Aorta (tissue), 5 donors: ENCODE measurements around the gene WDR20. TPM values are rescaled to one million over a fixed set of nuclear protein-coding genes. Genes with fewer than 3 reads are reported as not detected.

Experiments used
- ATAC-seq: fragments of 200-7000 bp; cut with Tn5 transposase; one replicate; pipeline ENCODE4 v1.9.1; 2022; ENCODE audit warnings: moderate library complexity; ENCODE audit not compliant: low FRiP score
- DNase-seq, 2 donors: peaks; one replicate each; pipeline ENCODE4 v3.0.0-alpha.2; 2020
- H3K27ac ChIP-seq, 2 donors: one replicate each; pipeline ENCODE4 v1.5.1; 2013; ENCODE audit warnings: low read length in 2 of 2, mild to moderate bottlenecking in 2 of 2, moderate library complexity in 2 of 2, control low read depth in 1 of 2, inconsistent platforms in 1 of 2, low read depth in 1 of 2
- H3K27me3 ChIP-seq, 2 donors: one replicate each; pipeline ENCODE4 v1.6.1; 2013; ENCODE audit warnings: control low read depth in 1 of 2, low read length in 1 of 2, mild to moderate bottlenecking in 1 of 2, moderate library complexity in 1 of 2; ENCODE audit not compliant: insufficient read depth in 2 of 2, control insufficient read depth in 1 of 2
- H3K36me3 ChIP-seq, 2 donors: one replicate each; pipeline ENCODE4 v1.6.1; 2013; ENCODE audit warnings: control low read depth in 1 of 2, low read length in 1 of 2, mild to moderate bottlenecking in 1 of 2; ENCODE audit not compliant: insufficient read depth in 2 of 2, control insufficient read depth in 1 of 2
- H3K4me1 ChIP-seq, 2 donors: one replicate each; pipeline ENCODE4 v1.6.1; 2013; ENCODE audit warnings: low read length in 2 of 2, control low read depth in 1 of 2, mild to moderate bottlenecking in 1 of 2, moderate library complexity in 1 of 2; ENCODE audit not compliant: insufficient read depth in 2 of 2, control insufficient read depth in 1 of 2
- H3K4me3 ChIP-seq, 2 donors: one replicate each; pipeline ENCODE4 v1.5.1; 2013; ENCODE audit warnings: low read length in 2 of 2, control low read depth in 1 of 2, mild to moderate bottlenecking in 1 of 2
- H3K9me3 ChIP-seq: one replicate; pipeline ENCODE4 v1.6.1; 2013; ENCODE audit warnings: mild to moderate bottlenecking, low read length; ENCODE audit not compliant: control insufficient read depth
- WGBS, 2 donors: extraction: QIAGEN DNeasy Blood & Tissue Kit; methylation state at CpG; one replicate each; pipeline ENCODE4 v1.1.7; 2013; 5-methylcytosine and 5-hydroxymethylcytosine counted together
- intact Hi-C, 2 donors: fragments of 100-400 bp; cut with DNase I; formaldehyde crosslinking; loops; one replicate each; pipeline versions ENCODE4 v1.14.2 to v1.15.0; 2022
- polyA plus RNA-seq, 2 donors: library from polyadenylated mRNA; stranded (reverse); fragments of 200-250 nt; gene quantifications; one replicate each; pipeline ENCODE4 v1.2.3, GENCODE V29; 2013
- total RNA-seq, 2 donors: library from RNA; stranded (reverse); fragmentation: NEBNext Ultra II Directional; extraction: Animal tissue kit (Norgen Biotek cat#: 25700); gene quantifications; one replicate each; pipeline ENCODE4 v1.2.1, GENCODE V29; 2021
- donor health status: healthy with polysubstance abuse.
- donor health status: Bipolar disorder and iron deficiency.
- donor health status: DM: no; HTN: no; CAD: no.
- donor health status: DM: no; HTN: no; CAD: no.
- donor health status: DM: yes; HTN: yes; CAD: no.

Gene WDR20
- total and polyA plus RNA-seq, 4 donors, result 6.6 to 35.0 (median 21.3) TPM

DNA sequence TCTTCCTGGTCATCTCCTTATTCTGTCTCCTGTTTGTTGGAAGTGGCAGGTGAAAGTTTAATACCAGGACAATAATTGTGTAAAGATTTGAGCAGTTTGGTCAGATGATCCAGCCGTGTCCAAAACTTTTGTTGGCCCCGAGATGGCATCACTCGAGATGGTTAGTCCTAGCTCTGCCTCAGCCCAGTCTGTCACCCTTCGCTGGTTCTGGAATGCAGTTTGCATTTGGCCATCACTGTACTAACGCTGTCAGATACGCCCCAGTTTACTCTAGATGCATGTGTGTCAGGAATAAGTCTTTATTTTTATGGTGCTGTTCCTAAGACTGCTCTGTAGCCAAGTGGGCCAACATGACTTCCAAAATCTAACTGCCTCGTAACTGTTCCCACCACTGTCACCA, 85.7 kb downstream of the WDR20 start:
- Histone ChIP-seq H3K9me3 (no peaks in the 10 kb centered on the region), H3K36me3 (no peaks in the 10 kb centered on the region), H3K27ac (no peak overlapping the region), H3K4me1 (no peaks in the 10 kb centered on the region), H3K27me3 (no peaks in the 10 kb centered on the region), H3K4me3 (no peak overlapping the region)
- ATAC-seq (no peak), DNase-seq (peak in 1 of 2 donors; percentile 17)
- intact Hi-C loops, result no loop called here
- WGBS, 2 donors, result 92 to 95% methylated on average over 7 of the region's 7 CpGs

DNA sequence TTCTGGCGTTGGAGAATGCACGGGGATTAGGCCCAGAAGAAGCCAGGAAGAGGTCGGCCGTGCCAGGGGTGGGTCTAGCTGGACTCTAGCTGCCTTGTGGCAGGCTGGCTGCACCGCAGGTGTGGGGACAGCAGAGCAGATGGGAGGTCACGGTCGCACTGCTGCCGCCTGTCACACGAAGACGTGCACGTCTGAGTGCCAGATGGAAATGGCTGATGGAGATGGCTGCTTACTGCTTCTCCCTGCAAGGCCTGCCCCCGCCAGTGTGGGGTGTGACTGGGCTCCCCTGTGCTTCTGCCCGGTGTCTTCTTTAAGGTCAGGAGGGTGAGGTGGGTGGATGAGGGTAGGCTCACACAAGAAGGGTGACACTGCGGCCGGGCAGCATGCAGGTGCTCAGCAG, 86.2 kb downstream of the WDR20 start:
- Histone ChIP-seq H3K36me3 (no peaks in the 10 kb centered on the region), H3K4me1 (no peaks in the 10 kb centered on the region), H3K27me3 (no peaks in the 10 kb centered on the region), H3K27ac (no peak overlapping the region), H3K9me3 (no peaks in the 10 kb centered on the region), H3K4me3 (no peak overlapping the region)
- 82 to 86% methylated on average over 15 of the region's 15 CpGs for WGBS, 2 donors
- DNase-seq (peak in 1 of 2 donors; percentile 65), ATAC-seq (no peak)
- intact Hi-C loops, result no loop called here

DNA sequence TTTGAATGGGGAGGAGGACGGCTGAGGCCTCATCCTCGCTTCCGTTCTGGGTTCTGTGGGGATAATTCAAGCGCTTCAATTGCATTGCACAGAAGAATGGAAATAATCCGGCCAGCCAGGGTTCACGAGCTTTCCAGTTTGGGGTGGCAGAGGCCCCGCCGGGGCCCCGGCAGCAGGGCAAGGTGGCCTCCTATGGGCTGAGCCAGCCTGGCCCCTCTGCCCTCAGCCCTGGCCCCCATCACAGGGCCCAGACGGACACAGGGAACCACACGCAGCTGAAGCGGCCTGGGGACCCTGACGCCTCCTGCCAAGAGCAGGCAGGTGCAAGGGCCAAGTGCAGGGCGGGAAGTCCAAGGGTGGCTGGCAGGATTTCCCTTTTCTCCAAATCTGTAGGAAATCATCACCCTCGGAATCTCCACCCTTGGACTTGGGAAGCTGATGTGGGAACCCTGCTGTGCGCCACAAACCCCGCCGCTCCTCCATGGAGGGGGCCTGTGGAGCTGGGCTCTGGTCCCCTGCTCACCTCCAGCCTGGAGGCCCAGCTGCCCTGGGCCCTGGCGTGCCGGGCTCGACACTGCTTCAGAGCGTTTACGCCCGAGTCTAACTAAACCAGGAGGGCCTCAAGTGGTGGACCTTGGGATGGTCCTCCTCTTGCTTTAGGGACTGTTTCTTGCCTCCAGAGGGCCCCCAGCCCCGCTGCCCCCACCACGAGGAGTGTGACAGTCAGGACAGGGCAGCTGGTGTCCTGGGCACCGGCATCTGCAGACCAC, 86.8 kb downstream of the WDR20 start:
- Histone ChIP-seq H3K4me3 (no peak overlapping the region), H3K36me3 (no peaks in the 10 kb centered on the region), H3K27me3 (no peaks in the 10 kb centered on the region), H3K4me1 (no peaks in the 10 kb centered on the region), H3K27ac (no peak overlapping the region), H3K9me3 (no peaks in the 10 kb centered on the region)
- 82% methylated on average over 27 of the region's 27 CpGs for WGBS, 2 donors
- DNase-seq (peak in 1 of 2 donors; percentile 71), ATAC-seq (no peak)
- intact Hi-C loops, result no loop called here

DNA sequence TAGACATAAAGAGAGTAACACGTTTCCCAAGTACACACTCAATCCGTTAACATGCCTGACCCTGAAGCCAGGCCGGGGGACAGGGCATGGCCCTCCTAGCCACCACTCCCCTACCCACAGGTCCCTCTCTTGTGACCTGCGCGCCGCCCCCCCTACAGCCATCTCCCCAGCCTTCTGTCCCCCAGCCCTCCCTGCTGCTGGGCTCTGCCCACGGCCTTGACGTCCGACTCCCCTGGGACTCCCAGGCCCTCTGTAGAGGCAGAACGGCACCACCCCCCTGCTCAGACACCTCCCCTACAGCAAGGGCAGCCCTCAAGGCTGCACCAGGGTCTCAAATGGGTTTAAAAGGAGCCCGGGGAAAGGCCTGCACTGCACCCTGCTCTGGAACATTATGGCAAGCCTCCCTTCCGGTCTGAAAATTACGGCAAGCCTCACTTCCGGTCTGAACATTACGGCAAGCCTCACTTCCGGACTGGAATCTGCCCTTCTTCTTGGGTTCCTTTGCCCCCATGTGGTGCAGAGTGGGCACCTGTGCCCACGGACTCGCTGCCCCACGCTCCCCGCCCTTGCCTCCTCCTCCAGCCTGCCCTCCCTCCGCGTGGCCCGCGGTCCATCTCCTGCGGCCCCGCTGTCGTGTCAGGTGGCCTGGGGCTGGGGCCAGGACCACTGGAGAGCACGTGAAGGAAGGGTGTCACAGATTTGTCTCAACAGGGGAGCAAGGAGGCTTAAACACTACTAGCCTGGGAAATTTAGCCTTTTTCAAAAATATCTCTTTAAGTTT, 87.7 kb downstream of the WDR20 start:
- 67 to 69% methylated on average over 27 to 28 of the region's 28 CpGs for WGBS, 2 donors
- Histone ChIP-seq H3K4me3 (no peak overlapping the region), H3K27ac (no peak overlapping the region), H3K27me3 (no peaks in the 10 kb centered on the region), H3K4me1 (no peaks in the 10 kb centered on the region), H3K36me3 (no peaks in the 10 kb centered on the region), H3K9me3 (no peaks in the 10 kb centered on the region)
- intact Hi-C loops, result no loop called here
- DNase-seq (peak in 1 of 2 donors; percentile 74), ATAC-seq (no peak)

DNA sequence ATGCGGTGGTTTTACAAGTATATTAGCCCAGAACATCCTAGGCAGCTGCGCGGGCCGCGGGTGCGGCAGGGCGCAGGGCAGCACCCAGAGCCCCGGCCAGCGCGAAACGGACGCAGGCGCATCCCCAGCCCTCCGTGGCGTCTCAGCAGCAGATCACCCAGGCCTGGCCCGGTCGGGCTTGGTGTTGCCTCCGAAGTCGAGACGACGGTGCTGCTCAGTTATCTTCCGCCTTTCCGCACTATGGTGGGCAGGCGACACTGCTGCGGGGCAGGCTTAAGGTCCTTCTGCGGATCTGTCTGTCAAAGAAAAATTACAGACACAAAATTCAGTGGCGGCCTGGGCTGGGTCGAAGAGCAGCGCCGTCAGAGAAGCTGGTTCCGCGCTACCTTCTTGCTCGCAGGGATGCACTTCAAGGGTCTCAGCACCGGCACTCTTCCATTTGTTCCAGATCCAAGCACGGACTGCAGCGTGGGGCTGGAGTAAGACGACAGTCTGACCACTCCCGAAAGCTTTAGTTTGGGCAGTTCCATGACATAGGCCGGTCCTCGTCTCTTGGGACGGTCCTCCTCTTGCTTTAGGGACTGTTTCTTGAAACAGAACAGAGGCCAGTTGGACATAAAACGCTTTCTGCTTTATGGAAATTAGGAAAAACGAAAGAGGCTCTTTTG, 89.5 kb downstream of the WDR20 start:
- intact Hi-C loops, result no loop called here
- Histone ChIP-seq H3K9me3 (no peaks in the 10 kb centered on the region), H3K27me3 (no peaks in the 10 kb centered on the region), H3K27ac (no peak overlapping the region), H3K36me3 (no peaks in the 10 kb centered on the region), H3K4me3 (no peak overlapping the region), H3K4me1 (no peaks in the 10 kb centered on the region)
- no peak for ATAC-seq
- 94% methylated on average over 43 of the region's 43 CpGs for WGBS, 2 donors
- DNase-seq, result peak in 1 of 2 donors; percentile 70

DNA sequence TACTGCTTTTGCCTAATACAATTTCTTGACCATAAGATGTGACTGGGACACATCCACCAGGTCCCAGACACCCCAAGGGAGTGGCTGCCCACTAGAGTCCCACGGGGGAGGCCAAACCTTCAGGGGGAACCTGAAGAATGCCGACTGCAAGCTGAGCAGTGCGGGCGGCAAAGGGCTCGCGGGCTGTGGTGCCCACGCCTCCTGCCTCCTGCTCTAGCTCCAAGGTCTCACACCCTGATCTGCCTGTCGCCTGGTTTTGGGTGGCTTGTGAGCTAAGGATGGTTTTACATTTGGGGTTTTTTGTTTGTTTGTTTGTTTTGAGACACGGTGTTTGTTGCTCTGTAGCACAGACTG, 90.0 kb downstream of the WDR20 start:
- intact Hi-C loops, result loop anchor here in 1 of 2 donors (10.0 kb wide), 1 partner anchor 285 kb away; no protein-coding TSS in a partner anchor
- Histone ChIP-seq H3K27ac (no peak overlapping the region), H3K4me1 (no peaks in the 10 kb centered on the region), H3K27me3 (no peaks in the 10 kb centered on the region), H3K4me3 (no peak overlapping the region), H3K9me3 (no peaks in the 10 kb centered on the region), H3K36me3 (no peaks in the 10 kb centered on the region)
- DNase-seq, result peak in 1 of 2 donors; percentile 34
- 91 to 93% methylated on average over 9 of the region's 9 CpGs for WGBS, 2 donors
- ATAC-seq, result no peak

DNA sequence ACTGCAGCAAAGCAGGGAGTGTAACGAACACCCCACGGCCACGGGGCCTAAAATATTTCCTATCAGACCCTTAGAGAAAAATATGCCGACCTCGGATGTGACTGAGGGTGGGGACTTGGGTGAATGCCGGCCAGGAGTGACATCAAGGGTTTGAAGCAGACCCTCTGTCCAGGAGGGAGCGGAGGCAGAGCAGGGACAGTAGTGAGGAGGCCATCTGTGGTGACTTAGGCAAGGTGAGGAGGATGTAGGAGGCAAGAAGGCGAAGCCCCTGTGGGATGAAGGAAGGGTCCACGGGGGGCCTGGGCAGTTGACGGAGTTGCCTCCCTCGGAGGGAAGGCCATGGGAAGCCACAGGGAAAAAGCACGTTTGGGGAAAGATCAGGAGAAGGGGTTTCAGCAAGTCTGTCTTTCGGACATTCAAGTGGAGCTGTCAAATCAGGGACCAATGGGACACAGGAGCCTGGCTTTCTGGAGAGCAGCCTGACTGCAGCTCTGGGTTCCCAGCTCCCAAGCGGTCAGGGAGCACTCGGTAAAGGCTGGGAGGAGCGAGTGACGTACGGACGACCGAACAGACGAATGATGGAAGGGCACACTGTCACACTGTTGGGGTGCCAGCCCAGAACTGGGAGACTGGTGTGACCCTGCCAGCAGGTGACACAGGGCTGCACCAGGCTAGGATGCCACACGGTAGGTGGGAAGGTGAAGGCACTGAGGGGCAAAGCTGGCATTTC, 90.9 kb downstream of the WDR20 start:
- no peak overlapping the region for H3K27ac ChIP-seq
- no peaks in the 10 kb centered on the region for H3K36me3 ChIP-seq
- intact Hi-C loops, result loop anchor here in 1 of 2 donors (10.0 kb wide), 1 partner anchor 284 kb away; no protein-coding TSS in a partner anchor
- no peaks in the 10 kb centered on the region for H3K4me1 ChIP-seq
- whole genome bisulfite sequencing, 2 donors, result 88 to 89% methylated on average over 22 of the region's 22 CpGs
- H3K27me3 ChIP-seq, result no peaks in the 10 kb centered on the region
- DNase-seq, result peak in 1 of 2 donors; percentile 56
- no peak for ATAC-seq
- no peaks in the 10 kb centered on the region for H3K9me3 ChIP-seq
- H3K4me3 ChIP-seq, result no peak overlapping the region
